HCT116 (cell line): ENCODE measurements around the gene STK32C.

ENCODE experiments used
- EZH2 ChIP-seq: fragments of 200-600 bp; sonication (generic); IDR thresholded peaks from 2 replicates; pipeline ENCODE4 v1.6.1; 2017; ENCODE audit warnings: antibody characterized with exemption, mixed run types
- POLR2A ChIP-seq: IDR thresholded peaks from 2 replicates; pipeline ENCODE4 v1.7.0; 2011; ENCODE audit warnings: borderline replicate concordance; ENCODE audit not compliant: insufficient read depth, insufficient read length; ENCODE audit errors: extremely low read depth
- POLR2AphosphoS5 ChIP-seq: IDR thresholded peaks from 2 replicates; pipeline ENCODE4 v1.6.1; 2011; ENCODE audit warnings: mild to moderate bottlenecking, low read depth, low read length, moderate library complexity
- RAD21 ChIP-seq: IDR thresholded peaks from 2 replicates; pipeline ENCODE4 v1.6.1; 2012; ENCODE audit warnings: low read depth, mild to moderate bottlenecking
- SP1 ChIP-seq: IDR thresholded peaks from 2 replicates; pipeline ENCODE4 v1.6.1; 2012; ENCODE audit warnings: low read depth
- TCF7L2 ChIP-seq: IDR thresholded peaks from 2 replicates; pipeline ENCODE4 v1.7.0; 2011; ENCODE audit warnings: borderline replicate concordance, inconsistent platforms; ENCODE audit not compliant: insufficient read depth, insufficient read length; ENCODE audit errors: extremely low read depth
- YY1 ChIP-seq: IDR thresholded peaks from 2 replicates; pipeline ENCODE4 v1.6.1; 2011; ENCODE audit warnings: low read length, low read depth, moderate library complexity, mild to moderate bottlenecking; ENCODE audit not compliant: insufficient replicate concordance; ENCODE audit errors: extremely low read depth
- TF ChIP-seq, protein P1 (sequence below), 3 experiments: fragments of 200-600 bp in 1 of 3; sonication (generic) in 1 of 3; IDR thresholded peaks in 2 of 3; conservative IDR thresholded peaks in 1 of 3; 2 replicates each; pipeline ENCODE4 v1.5.1; 2012 to 2017; ENCODE audit warnings: low read depth in 2 of 3, low read length in 2 of 3, antibody characterized with exemption in 1 of 3, borderline replicate concordance in 1 of 3, control low read depth in 1 of 3, mild to moderate bottlenecking in 1 of 3, mixed read lengths in 1 of 3, mixed run types in 1 of 3, moderate library complexity in 1 of 3; ENCODE audit not compliant: insufficient read depth in 1 of 3
- TF ChIP-seq, protein P2 (sequence below): IDR thresholded peaks from 2 replicates; pipeline ENCODE4 v1.6.1; 2011; ENCODE audit warnings: mild to moderate bottlenecking, low read length, moderate library complexity; ENCODE audit not compliant: insufficient replicate concordance; ENCODE audit errors: extremely low read depth

DNA sequence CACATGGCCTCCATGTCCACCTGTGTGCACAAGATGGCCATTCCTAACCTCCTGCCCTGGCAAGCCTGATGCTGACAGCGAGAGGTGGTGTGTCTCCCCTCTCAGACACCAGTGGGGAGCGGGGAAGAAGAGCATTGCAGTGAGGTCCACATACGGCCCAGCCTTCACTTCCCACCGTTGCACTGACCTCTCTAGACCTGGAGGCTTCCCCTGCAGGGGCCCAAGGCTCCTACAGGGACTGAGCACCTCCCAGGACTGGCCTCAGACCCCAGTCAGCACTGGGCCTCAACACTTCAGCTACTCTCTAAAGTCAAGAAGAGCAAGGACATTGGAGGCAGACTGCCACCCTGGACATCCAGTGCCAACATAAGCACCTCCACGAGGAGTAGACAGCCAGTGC is 15.9 kb downstream of the STK32C start:
- TF ChIP-seq, protein P1, sequence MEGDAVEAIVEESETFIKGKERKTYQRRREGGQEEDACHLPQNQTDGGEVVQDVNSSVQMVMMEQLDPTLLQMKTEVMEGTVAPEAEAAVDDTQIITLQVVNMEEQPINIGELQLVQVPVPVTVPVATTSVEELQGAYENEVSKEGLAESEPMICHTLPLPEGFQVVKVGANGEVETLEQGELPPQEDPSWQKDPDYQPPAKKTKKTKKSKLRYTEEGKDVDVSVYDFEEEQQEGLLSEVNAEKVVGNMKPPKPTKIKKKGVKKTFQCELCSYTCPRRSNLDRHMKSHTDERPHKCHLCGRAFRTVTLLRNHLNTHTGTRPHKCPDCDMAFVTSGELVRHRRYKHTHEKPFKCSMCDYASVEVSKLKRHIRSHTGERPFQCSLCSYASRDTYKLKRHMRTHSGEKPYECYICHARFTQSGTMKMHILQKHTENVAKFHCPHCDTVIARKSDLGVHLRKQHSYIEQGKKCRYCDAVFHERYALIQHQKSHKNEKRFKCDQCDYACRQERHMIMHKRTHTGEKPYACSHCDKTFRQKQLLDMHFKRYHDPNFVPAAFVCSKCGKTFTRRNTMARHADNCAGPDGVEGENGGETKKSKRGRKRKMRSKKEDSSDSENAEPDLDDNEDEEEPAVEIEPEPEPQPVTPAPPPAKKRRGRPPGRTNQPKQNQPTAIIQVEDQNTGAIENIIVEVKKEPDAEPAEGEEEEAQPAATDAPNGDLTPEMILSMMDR (IDR thresholded peaks at IDR 0.05 in 2 of 3, conservative IDR thresholded peaks at IDR 0.05 in 1 of 3; ENCODE audit: borderline replicate concordance in 1 of 3, insufficient read depth in 1 of 3, low read depth in 2 of 3, low read length in 2 of 3), result no peak
- TF ChIP-seq YY1 (no peak), TCF7L2 (no peak), POLR2A (no peak), POLR2AphosphoS5 (no peak), EZH2 (no peak), SP1 (no peak), RAD21 (no peak)
- TF ChIP-seq, protein P2, sequence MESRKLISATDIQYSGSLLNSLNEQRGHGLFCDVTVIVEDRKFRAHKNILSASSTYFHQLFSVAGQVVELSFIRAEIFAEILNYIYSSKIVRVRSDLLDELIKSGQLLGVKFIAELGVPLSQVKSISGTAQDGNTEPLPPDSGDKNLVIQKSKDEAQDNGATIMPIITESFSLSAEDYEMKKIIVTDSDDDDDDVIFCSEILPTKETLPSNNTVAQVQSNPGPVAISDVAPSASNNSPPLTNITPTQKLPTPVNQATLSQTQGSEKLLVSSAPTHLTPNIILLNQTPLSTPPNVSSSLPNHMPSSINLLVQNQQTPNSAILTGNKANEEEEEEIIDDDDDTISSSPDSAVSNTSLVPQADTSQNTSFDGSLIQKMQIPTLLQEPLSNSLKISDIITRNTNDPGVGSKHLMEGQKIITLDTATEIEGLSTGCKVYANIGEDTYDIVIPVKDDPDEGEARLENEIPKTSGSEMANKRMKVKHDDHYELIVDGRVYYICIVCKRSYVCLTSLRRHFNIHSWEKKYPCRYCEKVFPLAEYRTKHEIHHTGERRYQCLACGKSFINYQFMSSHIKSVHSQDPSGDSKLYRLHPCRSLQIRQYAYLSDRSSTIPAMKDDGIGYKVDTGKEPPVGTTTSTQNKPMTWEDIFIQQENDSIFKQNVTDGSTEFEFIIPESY, result no peak
